HTERT RPE-1 (cell line): ENCODE results near the gene PIP5K1C.
"Not testable (repeated sequence)": the region's sequence is repeated elsewhere in the genome, so short reads cannot be mapped to it uniquely, and the experiment has no call there.

ENCODE experiments used
- in situ Hi-C: fragments of 300-500 bp; cut with MboI; formaldehyde crosslinking; loops from 4 replicates; pipeline ENCODE4 v1.14.3; 2020; ENCODE audit warnings: low sequenced_read_pairs

The PIP5K1C gene

DNA sequence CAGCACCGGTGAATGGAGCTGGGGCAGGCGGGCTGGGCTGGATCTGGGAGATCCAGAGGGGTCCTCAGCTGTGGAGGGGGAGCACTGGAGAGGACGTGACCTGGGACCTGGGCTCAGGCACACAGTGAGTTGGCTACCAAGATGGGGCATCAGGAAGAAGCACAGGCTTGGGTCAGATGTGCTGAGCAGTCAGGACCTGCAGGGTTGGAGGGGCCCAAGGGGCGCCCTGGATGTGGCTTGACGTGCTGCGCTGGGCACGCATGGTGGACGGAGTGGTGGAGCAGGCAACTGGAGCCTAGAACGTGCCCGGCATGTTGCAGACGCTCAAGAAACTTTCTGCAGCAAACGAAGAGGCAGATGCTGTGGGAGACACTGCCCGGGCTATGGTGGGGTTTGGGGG, 20.7 kb downstream of the PIP5K1C start:
- in situ Hi-C loops = no loop called here

GRCh38 chr19:3679138-3679537, 21.1 kb downstream of the PIP5K1C start:
- in situ Hi-C loops = no loop called here

GRCh38 chr19:3678188-3678587, 22.1 kb downstream of the PIP5K1C start:
- in situ Hi-C loops = no loop called here

DNA sequence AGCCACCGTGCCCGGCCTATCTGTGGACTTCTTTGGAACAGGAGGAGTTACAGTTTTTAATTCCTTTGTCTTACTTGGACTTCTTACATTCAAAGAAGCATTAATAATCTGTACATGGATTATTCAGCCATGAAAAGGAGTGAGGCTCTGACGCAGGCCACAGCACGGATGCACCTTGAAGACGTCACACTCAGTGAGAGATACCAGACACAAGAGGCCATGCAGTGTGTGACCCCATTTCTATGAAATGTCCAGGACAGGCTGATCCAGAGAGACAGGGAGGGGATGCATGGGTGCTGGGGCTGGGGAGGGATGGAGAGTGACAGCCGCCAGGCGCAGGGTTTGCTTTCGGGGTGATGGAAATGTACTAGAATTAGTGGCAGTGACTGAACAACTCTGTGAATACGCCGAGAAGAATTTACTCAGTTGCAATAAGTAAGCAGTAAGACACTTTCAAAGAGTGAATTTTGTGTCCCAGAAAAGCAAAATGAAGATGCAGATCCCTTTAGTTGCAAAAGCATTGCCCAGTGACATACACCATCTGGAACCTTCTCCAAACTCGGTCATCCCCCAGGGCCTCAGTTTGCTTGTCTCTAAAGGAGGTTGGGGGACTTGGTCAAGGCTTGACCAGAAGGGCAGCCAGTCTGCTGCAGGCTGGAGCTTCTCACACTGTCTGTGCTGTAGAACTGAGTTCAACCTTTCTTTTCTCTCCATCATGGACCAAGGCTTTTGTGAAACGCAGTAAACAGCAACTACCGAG, 25.3 kb downstream of the PIP5K1C start:
- in situ Hi-C loops = no loop called here

GRCh38 chr19:3673506-3674439, 26.5 kb downstream of the PIP5K1C start:
- in situ Hi-C loops = no loop called here

DNA sequence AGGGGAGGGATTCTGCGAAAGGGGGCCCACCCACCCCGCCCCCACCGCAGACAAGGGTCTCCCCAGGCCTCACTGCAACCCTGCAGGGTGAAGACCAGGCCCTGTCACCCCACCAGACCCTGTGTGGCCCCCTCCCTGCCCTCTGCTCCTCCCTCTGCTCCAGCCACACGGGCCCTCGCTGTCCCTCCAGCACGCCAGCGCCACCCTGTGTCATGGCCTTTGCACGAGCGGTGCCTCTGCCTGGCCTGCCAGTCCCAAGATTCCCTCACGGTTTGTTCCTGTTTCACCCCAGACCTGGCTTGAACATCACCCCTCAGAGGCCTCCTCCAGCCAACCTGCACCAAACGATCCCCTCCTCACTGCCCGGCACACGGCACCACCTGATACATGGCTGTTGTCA, 27.3 kb downstream of the PIP5K1C start:
- in situ Hi-C loops = no loop called here

- in situ Hi-C loops = no loop called here
Measured at GRCh38 chr19:3672575-3672948, 27.7 kb downstream of the PIP5K1C start.

DNA sequence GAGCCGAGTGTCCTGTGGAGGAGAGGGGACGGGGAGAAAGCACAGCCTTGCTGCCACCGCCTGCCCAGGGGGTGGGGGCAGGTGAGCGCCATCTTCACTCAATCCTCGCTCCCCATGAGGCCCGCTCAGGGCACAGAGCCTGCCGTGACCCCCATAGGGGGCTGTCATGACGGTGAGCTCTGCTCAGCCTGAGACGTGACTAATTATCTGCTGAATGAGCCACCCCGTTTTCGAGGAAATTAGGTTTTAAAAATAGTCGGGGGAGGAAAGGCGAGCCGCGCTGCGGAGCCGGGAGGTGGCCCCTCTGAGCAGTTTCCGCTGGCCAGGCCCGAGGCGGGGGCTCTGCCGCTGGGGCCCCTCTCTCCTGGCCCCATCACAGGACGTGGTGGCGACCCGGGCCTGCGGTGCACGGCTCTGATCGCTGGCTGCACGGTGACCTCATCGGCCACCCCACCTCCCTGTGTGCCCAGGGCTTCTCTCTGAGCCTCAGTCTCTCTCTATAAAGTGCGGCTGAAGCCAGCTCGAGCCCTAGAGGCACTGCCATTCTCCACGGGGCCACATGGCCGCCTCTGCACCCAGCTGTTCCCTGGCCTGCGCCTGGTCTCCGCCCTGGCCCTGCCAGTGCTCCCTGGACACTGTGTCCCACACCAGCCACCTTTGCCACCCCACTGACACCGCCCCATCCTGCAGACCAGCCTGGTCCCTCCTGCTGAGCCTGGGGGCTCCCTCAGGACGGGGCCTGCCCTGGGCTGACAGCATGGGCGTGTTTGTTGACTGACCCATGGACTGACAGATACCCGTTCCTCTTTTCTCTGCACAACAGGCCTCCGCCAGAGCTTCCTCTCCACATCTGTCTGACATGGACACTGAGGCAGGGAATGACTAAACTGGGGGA, 28.3 kb downstream of the PIP5K1C start:
- in situ Hi-C loops = no loop called here

DNA sequence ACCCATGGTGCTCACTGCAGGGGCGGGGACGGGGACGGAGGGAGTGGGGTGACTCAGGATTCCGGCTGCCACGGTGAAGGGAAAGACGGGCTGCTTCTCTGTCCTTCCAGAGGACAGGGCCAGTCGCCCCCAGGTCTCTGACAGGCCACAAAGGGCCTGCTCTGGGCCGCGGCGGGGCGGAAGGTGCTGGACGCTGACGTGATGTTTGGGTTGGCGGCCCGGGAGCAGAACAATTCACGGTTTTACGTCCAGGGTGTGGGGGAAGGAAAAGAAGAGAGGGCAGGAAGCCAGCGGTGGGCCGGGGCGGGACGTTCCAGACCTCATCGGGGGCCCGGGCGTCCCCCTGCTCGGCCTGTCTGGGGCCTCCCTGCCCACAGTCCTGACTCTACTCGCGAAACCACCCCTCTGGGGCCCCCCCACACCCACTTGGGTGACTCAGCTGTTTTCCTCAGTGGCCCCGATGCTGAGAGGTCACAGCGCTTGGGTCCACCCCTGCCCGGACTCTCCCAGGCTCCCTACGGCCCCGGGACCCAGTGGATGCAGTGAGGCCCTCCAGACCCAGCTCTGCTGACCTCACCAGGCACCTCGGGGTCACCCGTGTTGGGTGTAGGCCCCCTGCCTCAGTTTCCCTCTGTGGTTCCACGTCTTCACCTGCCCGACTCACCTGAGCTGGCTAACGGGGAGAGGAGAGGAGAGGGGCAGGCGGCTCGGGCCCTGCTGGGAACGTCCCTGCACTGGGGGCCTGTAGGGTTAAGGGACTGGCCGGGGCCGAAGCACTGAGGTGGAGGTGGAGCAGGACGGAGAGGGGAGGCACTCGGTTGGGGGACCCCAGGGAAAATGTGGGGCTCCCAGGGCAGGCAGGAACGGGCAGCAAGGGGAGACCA, 29.2 kb downstream of the PIP5K1C start:
- in situ Hi-C loops = no loop called here

DNA sequence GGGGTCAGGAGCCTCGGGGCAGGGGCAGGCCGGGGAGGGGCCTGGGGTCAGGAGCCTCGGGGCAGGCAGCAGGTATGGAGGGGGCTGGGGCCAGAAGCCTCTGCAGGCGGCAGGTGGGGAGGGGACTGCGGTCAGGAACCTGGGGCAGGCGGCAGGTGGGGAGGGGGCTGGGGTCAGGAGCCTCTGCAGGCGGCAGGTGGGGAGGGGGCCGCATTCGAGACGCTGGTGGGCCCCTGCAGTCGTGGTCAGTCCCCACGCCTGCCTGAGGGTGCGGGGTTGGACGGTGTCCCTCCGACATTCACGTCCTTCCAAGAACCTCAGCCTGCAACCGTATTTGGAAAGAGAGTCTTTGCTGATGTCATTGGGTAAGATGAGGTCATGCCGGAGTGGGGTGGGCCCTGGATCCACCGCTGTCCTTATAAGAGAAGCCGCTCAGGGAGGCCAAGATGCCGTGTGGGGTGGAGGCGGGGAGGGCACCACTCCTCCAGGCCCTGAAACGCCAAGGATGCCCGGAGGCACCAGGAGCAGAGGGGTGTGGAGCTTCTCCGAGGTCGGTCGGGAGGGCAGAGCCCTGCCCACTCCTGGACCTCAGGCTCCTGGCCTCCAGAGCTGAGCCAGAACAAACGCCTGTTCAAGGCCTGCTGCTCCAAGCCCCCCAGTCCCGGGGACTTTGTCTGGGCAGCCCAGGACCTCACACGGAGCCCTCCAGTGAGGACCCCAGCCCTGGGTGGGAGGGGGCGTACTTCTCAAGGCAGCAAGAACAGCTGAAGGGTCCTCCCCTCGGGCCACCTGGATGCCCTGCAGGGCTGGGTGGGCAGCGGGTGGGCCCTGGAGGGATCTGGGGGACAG, 30.1 kb downstream of the PIP5K1C start:
- in situ Hi-C loops = no loop called here

DNA sequence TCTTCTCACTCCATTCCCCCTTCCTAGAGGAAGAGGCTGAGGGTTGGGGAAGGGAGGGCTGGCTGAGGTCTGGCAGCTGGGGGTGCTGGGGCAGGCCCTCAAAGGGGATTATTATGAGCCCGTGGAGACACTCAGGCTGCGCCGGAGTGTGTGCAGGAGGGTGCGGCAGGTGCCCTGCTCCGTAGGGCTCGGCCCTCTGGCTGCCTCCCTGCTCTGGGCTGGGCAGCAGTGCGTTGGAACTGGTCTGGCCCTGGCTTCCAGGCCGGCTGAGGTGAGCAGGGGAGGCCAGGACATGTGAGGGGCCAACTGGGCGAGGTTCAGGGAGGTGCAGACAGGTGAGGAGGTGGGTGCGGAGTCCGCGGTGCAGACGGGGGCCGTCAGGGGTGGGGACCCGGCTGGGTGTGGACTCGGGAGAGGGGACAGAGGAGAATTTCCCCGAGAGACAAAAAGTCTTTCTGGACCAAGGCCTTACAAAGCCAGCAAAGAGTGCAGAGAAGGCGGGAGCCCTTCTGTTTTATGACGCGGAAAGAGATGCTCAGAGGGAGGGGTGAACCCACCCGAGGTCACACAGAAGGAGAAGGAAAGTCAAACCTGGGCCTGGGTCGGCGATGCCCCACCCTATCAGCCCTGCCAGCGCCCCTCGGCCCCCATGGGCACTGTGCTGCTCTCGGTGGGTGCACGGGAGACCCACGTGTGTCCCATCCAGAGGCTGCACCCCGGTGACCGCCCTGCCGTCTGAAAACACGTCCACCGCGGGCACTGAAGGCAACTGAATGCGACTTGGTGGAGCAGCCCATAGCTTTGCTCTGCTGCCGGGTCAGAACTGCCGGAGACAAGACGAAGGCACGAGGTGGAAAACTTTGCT, 31.0 kb downstream of the PIP5K1C start:
- in situ Hi-C loops = no loop called here

DNA sequence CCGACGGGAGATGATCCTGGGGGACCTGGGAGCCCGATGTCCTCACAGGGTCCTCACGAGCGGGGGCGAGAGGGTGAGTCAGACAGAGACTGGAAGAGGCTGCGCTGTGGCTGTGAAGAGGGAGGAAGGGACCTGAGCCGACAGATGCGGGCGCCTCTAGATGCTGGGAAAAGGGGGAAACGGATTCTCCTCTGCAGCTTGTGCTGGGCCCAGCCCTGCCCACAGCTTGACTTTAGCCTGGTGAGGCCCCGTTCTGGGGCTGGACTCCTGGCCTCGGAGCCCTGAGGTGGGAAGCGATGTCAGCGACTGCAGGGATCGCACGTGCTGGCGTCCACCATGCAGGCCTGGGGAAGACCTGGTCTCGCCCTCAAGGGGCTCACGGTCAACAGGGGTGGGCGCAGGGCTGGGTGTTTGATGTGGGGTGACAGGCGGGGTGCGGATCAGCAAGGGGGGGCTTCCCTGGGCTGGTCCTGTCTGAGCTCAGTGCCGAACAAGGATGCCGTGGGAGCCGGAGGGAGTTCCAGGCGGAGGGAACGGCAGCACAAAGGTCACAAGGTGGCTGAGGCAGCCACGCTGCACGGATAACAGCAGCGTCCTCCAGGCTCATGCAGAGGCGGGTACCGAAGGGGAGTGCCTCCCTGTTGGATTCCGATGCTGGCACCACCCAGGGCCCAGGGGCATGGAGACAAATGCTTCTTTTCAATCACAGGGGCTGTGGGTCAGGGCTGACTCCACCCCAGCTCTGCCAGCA, 31.8 kb downstream of the PIP5K1C start:
- in situ Hi-C loops = no loop called here

DNA sequence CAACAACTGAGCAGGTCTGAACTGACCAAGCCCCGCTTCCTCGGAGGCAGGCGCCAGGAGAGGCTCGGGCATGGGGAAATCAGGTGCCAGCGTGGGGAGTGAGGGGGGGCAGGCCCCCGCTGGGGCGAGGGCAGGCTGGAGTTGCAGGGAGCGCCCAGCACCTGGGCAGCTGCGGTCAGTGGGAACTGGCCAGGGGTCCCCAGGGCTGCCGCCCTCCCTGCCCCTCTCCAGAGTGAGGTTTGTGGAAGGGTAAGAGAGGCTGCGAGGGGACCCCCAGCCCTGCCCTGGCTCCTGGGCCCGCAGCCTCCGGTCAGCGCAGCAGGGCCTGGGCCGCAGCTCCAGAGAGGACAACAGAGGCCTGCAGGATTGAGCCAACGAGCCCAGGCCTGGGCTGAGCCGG, 32.5 kb downstream of the PIP5K1C start:
- in situ Hi-C loops = no loop called here

DNA sequence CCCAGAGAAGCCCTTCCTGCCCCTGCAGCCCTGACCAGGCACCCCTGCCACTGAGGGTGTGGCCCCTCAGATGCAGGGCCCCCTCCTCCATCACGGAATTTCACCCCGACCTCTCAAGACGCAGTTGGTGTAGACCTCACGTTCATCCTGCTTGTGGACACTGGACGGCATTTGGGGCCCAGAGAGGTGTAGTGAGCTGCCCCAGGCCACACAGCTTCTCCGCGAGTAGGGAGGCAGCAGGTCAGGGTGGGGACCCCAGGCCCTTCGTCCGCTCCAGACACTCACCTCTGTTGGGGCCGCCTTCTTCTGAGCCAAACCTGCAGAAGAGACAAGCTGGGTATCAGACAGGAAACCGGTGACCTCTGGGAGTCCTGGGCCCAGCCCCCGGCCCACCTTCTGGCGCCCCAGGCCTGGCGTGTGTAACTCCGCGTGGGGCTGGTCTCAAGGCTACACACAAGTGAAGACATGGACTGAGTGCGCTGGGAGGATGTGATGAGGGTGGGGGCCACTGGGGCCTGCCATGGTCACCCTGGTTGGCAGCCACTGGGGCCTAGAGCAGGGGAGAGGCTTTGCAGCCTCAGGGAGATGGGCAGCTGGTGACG, 33.1 kb downstream of the PIP5K1C start:
- in situ Hi-C loops = no loop called here

GRCh38 chr19:3666545-3666856, 33.8 kb downstream of the PIP5K1C start:
- in situ Hi-C loops = not testable (repeated sequence)

- in situ Hi-C loops = no loop called here
Measured at GRCh38 chr19:3665681-3666544, 34.4 kb downstream of the PIP5K1C start.
